IPS-20b (cell line): ENCODE measurements around the gene RABAC1.

ENCODE experiments used
- H3K27ac ChIP-seq: one replicate; pipeline ENCODE4 v1.5.1; 2013; ENCODE audit warnings: low read length
- H3K27me3 ChIP-seq: 2 replicates; pipeline ENCODE4 v1.6.1; 2013; ENCODE audit warnings: mild to moderate bottlenecking, low read length, inconsistent platforms; ENCODE audit not compliant: insufficient read depth
- H3K36me3 ChIP-seq: 2 replicates; pipeline ENCODE4 v1.6.1; 2013; ENCODE audit warnings: low read depth, mild to moderate bottlenecking, inconsistent platforms, low read length, moderate library complexity; ENCODE audit not compliant: insufficient read depth
- H3K4me1 ChIP-seq: 2 replicates; pipeline ENCODE4 v1.6.1; 2013; ENCODE audit warnings: mild to moderate bottlenecking, control low read depth, inconsistent platforms, low read length, moderate library complexity; ENCODE audit not compliant: insufficient read depth
- H3K4me3 ChIP-seq: 2 replicates; pipeline ENCODE4 v1.5.1; 2013; ENCODE audit warnings: mild to moderate bottlenecking, low read length, inconsistent platforms
- H3K9ac ChIP-seq: 2 replicates; pipeline ENCODE4 v1.6.1; 2013; ENCODE audit warnings: low read depth, mild to moderate bottlenecking, inconsistent platforms, low read length, moderate library complexity
- H3K9me3 ChIP-seq: 2 replicates; pipeline ENCODE4 v1.6.1; 2013; ENCODE audit warnings: mild to moderate bottlenecking, low read depth, low read length, inconsistent platforms; ENCODE audit not compliant: insufficient read depth

The RABAC1 gene

GRCh38 chr19:41908724-41909464 lies 50.2 kb downstream of the RABAC1 start:
- H3K36me3 ChIP-seq: peaks cover 20% of the 10 kb centered on the region
- H3K9me3 ChIP-seq: no peaks in the 10 kb centered on the region; the same call in 1 of the 2 replicates
- H3K4me1 ChIP-seq: no peaks in the 10 kb centered on the region
- H3K4me3 ChIP-seq: no peak overlapping the region
- peaks cover 52% of the 10 kb centered on the region for H3K27me3 ChIP-seq
- H3K9ac ChIP-seq: no peak overlapping the region
- no peak overlapping the region for H3K27ac ChIP-seq

GRCh38 chr19:41907994-41908615 lies 51.0 kb downstream of the RABAC1 start:
- Histone ChIP-seq H3K4me1 (no peaks in the 10 kb centered on the region), H3K9me3 (no peaks in the 10 kb centered on the region; the same call in 1 of the 2 replicates), H3K4me3 (no peak overlapping the region), H3K9ac (no peak overlapping the region), H3K36me3 (peaks cover 28% of the 10 kb centered on the region), H3K27ac (no peak overlapping the region), H3K27me3 (peaks cover 44% of the 10 kb centered on the region)

DNA sequence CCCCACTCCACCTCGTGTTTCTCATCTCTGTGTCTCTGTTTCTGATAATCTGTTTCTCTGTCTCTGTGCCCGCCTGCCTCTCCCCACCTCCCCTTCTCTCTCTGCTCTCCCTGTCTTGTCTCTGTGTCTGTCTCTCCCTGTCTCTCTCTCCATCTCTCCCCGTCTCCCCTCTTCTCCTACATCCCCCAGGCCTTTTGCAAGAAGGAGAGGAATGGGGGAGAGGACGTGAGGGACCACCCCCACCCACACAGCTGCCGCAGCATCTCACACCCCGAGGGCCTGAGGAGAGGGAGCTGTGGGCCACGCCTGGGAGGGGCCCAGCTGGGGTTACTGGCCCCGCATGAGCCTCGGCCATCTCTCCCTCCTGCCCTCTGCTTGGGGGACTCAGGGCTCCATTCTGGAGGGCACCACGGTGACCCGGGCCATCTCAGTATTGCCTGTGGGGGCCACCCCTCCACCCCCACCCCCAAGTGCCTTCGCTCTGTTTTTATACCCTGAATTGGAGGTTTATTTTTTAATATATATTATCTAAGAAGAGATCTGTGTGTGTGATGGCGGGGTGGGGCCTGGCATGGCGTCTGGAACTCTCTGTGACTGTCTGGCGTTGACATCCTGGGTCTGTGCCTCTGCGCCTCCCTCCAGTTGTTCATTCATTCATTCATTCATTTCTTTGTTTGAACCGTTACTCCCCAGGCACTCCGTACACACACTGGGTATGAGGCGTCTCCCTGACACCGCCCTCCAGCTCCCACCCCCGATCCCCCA lies 52.0 kb downstream of the RABAC1 start:
- Histone ChIP-seq H3K27me3 (peaks cover 34% of the 10 kb centered on the region), H3K4me3 (no peak overlapping the region), H3K36me3 (peaks cover 37% of the 10 kb centered on the region)

More for the DNA sequence above, 52.0 kb downstream of the RABAC1 start:
- Histone ChIP-seq H3K4me1 (no peaks in the 10 kb centered on the region), H3K27ac (no peak overlapping the region), H3K9me3 (no peaks in the 10 kb centered on the region; the same call in 1 of the 2 replicates), H3K9ac (no peak overlapping the region)
